SKM-1 (cell line): ENCODE data around the gene FEM1C.
A peak's percentile ranks its signal among the peaks of the same experiment; 100 is the strongest.
"Not testable (repeated sequence)": the region's sequence is repeated elsewhere in the genome, so short reads cannot be mapped to it uniquely, and the experiment has no call there.

Source experiments
- DNase-seq: peaks from one replicate; lab custom pipeline; 2025; ENCODE audit not compliant: unreplicated experiment; lab: John Stamatoyannopoulos, UW

Gene FEM1C

GRCh38 chr5:115479166-115479873 is 65.3 kb downstream of the FEM1C start:
- not testable (repeated sequence) for DNase-seq

GRCh38 chr5:115478281-115478680 is 66.3 kb downstream of the FEM1C start:
- no peak for DNase-seq

DNA sequence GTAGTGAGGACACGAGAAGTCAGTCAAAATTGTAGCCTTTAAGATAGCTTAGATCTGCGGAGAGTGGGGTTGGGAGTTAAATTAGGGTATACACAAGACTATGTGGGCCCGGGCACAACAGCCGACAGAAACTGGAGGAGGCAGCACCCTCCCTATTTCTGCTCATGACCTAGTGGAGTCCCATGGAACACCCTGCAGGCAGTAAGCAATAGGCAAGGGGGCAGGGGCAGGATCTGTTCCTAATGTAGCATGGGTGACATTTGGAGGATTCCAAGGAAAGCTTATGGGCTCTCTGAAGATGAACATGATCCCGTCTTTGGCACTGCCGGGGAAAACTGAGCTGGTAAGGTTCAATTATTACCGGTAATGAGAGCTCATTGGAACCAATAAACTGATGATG is 67.0 kb downstream of the FEM1C start:
- no peak for DNase-seq

DNA sequence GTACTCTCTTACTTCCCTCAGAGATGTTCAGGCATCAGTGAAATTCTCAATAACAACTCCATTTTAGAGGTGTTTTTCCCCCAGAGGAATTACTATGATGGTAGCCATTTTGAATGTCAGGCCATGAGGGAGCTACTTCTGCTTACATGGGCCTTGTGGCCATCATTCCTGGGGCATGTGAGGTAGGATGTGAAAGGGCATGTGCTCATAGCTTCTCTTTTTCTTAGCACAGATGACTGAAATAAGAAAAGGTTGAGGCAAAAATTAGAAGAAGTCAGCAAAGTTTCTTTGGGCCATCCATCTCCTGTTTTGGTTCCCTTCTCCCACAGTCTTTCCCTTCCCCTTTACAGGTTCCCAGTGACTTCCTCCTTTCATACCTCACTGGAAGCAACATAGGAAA is 68.8 kb downstream of the FEM1C start:
- no peak for DNase-seq

GRCh38 chr5:115472271-115473025 is 72.1 kb downstream of the FEM1C start:
- peak; percentile 19 for DNase-seq

- no peak for DNase-seq
Measured at GRCh38 chr5:115471345-115472063, 73.1 kb downstream of the FEM1C start.

DNA sequence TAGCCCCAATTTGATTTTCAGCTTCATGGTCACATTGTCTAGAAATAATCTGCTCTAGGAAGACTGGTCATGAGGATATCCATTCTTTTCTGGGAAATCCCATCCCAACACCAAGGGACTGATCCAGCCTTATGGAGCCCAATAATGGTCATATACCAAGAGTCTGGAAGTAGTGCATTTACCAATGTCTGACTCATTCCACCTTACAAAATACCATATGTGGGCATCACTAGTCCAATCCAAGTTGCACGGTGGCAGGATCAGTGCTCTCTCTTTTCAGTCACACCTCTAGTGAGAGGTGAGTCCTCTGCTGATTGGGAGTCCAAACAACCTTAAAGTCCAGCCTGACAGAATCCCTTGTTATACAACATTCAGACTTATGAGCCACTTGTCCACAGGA is 73.7 kb downstream of the FEM1C start:
- no peak for DNase-seq
